DND-41 (cell line): ENCODE data around the gene PELI1.

Source experiments
- ATAC-seq: fragments of 200-7000 bp; cut with Tn5 transposase; 3 replicates; pipeline ENCODE4 v1.9.1; 2021; ENCODE audit warnings: low read depth; ENCODE audit not compliant: insufficient read depth
- DNase-seq: peaks from one replicate; pipeline ENCODE4 v3.0.0-alpha.2; 2020
- H2AFZ ChIP-seq: 2 replicates; pipeline ENCODE4 v1.6.0; 2012; ENCODE audit warnings: low read depth, low read length
- H3K27ac ChIP-seq: 2 replicates; pipeline ENCODE4 v1.5.1; 2012; ENCODE audit warnings: low read length, inconsistent platforms
- H3K27me3 ChIP-seq: fragments of 200-600 bp; sonication (generic); 2 replicates; pipeline ENCODE4 v1.6.0; 2012; ENCODE audit warnings: low read length, mild to moderate bottlenecking, inconsistent platforms; ENCODE audit not compliant: insufficient read depth, poor library complexity
- H3K36me3 ChIP-seq: 2 replicates; pipeline ENCODE4 v1.5.1; 2012; ENCODE audit warnings: low read length, inconsistent platforms; ENCODE audit not compliant: insufficient read depth
- H3K4me1 ChIP-seq: 2 replicates; pipeline ENCODE4 v1.5.1; 2012; ENCODE audit warnings: mild to moderate bottlenecking, low read length; ENCODE audit not compliant: insufficient read depth
- H3K4me2 ChIP-seq: 2 replicates; pipeline ENCODE4 v1.6.0; 2012; ENCODE audit warnings: mild to moderate bottlenecking, moderate library complexity, low read length, inconsistent platforms; ENCODE audit not compliant: insufficient read depth
- H3K4me3 ChIP-seq, 2 experiments: fragments of 200-600 bp in 1 of 2; shearing (Covaris generic) in 1 of 2; 2 replicates each; pipeline ENCODE4 v1.5.1; 2012 to 2016; ENCODE audit warnings: inconsistent platforms in 2 of 2, low read length in 2 of 2, mild to moderate bottlenecking in 2 of 2, low read depth in 1 of 2, moderate library complexity in 1 of 2
- H3K79me2 ChIP-seq: 2 replicates; pipeline ENCODE4 v1.6.0; 2012; ENCODE audit warnings: low read length, inconsistent platforms; ENCODE audit not compliant: insufficient read depth
- H3K9ac ChIP-seq: 2 replicates; pipeline ENCODE4 v1.6.0; 2012; ENCODE audit warnings: low read depth, mild to moderate bottlenecking, inconsistent platforms, low read length, moderate library complexity
- H3K9me3 ChIP-seq: 2 replicates; pipeline ENCODE4 v1.5.1; 2012; ENCODE audit warnings: low read length, moderate library complexity, mild to moderate bottlenecking, inconsistent platforms; ENCODE audit not compliant: insufficient read depth, severe bottlenecking
- H4K20me1 ChIP-seq: 2 replicates; pipeline ENCODE4 v1.6.0; 2012; ENCODE audit warnings: low read length; ENCODE audit not compliant: insufficient read depth
- EZH2 ChIP-seq: IDR thresholded peaks from 3 replicates; pipeline ENCODE4 v1.6.1; 2012; ENCODE audit warnings: borderline replicate concordance, low read depth, mild to moderate bottlenecking, moderate library complexity, low read length, inconsistent platforms; ENCODE audit not compliant: severe bottlenecking
- TF ChIP-seq, protein P1 (sequence below): IDR thresholded peaks from 2 replicates; pipeline ENCODE4 v1.5.1; 2012; ENCODE audit warnings: borderline replicate concordance, low read length, moderate library complexity, mild to moderate bottlenecking; ENCODE audit not compliant: poor library complexity, severe bottlenecking; ENCODE audit errors: extremely low read depth

PELI1 gene

GRCh38 chr2:64168201-64168600, 24.0 kb upstream of the PELI1 start:
- no peaks in the 10 kb centered on the region for H3K4me1 ChIP-seq
- no peaks in the 10 kb centered on the region for H4K20me1 ChIP-seq
- H3K79me2 ChIP-seq, result no peaks in the 10 kb centered on the region
- TF ChIP-seq, protein P1, sequence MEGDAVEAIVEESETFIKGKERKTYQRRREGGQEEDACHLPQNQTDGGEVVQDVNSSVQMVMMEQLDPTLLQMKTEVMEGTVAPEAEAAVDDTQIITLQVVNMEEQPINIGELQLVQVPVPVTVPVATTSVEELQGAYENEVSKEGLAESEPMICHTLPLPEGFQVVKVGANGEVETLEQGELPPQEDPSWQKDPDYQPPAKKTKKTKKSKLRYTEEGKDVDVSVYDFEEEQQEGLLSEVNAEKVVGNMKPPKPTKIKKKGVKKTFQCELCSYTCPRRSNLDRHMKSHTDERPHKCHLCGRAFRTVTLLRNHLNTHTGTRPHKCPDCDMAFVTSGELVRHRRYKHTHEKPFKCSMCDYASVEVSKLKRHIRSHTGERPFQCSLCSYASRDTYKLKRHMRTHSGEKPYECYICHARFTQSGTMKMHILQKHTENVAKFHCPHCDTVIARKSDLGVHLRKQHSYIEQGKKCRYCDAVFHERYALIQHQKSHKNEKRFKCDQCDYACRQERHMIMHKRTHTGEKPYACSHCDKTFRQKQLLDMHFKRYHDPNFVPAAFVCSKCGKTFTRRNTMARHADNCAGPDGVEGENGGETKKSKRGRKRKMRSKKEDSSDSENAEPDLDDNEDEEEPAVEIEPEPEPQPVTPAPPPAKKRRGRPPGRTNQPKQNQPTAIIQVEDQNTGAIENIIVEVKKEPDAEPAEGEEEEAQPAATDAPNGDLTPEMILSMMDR, result no peak
- no peak for TF ChIP-seq EZH2
- DNase-seq (no peak), ATAC-seq (no peak)
- no peaks in the 10 kb centered on the region for H3K36me3 ChIP-seq
- H2AFZ ChIP-seq, result no peak overlapping the region
- no peak overlapping the region for H3K9ac ChIP-seq
- no peak overlapping the region for H3K27ac ChIP-seq
- H3K4me2 ChIP-seq, result no peak overlapping the region
- H3K4me3 ChIP-seq, result no peak overlapping the region
- H3K27me3 ChIP-seq, result peaks cover 12% of the 10 kb centered on the region
- H3K9me3 ChIP-seq, result no peaks in the 10 kb centered on the region

- no peak overlapping the region for H2AFZ ChIP-seq
- DNase-seq (no peak), ATAC-seq (no peak)
- no peaks in the 10 kb centered on the region for H3K79me2 ChIP-seq
- no peaks in the 10 kb centered on the region for H3K36me3 ChIP-seq
- no peaks in the 10 kb centered on the region for H4K20me1 ChIP-seq
- H3K9me3 ChIP-seq, result no peaks in the 10 kb centered on the region
- no peak overlapping the region for H3K27ac ChIP-seq
- no peak for TF ChIP-seq EZH2
- TF ChIP-seq, protein P1, result no peak
- H3K27me3 ChIP-seq, result peaks cover 12% of the 10 kb centered on the region
- H3K4me2 ChIP-seq, result no peak overlapping the region
- H3K9ac ChIP-seq, result no peak overlapping the region
- H3K4me3 ChIP-seq, result no peak overlapping the region
- H3K4me1 ChIP-seq, result no peaks in the 10 kb centered on the region
These were observed 22.6 kb upstream of the PELI1 start for GRCh38 chr2:64166637-64167420.

DNA sequence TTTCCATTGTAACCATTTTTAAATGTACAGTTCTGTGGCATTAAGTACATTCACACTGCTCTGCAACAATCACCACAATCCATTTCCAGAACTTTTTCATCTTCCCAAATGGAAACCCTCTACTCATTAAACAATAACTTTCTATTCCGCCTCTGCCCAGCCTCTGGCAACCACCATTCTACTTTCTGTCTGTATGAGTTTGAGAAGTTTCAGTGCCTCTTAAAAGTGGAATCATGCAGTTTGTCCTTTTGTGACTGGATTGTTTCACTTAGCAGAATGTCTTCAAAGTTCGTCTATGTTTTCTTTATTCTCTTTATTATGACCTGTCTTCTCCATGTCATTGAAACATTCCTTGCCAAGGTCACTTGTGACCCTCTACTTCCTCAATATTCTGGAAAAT, 22.0 kb upstream of the PELI1 start:
- H3K79me2 ChIP-seq, result no peaks in the 10 kb centered on the region
- H3K4me2 ChIP-seq, result no peak overlapping the region
- DNase-seq (no peak), ATAC-seq (no peak)
- no peaks in the 10 kb centered on the region for H3K4me1 ChIP-seq
- no peaks in the 10 kb centered on the region for H3K9me3 ChIP-seq
- H4K20me1 ChIP-seq, result no peaks in the 10 kb centered on the region
- no peak overlapping the region for H3K27ac ChIP-seq
- H3K9ac ChIP-seq, result no peak overlapping the region
- no peak overlapping the region for H2AFZ ChIP-seq
- no peak for TF ChIP-seq EZH2
- TF ChIP-seq, protein P1, result no peak
- H3K36me3 ChIP-seq, result no peaks in the 10 kb centered on the region
- H3K4me3 ChIP-seq, result no peak overlapping the region
- H3K27me3 ChIP-seq, result peaks cover 9% of the 10 kb centered on the region

GRCh38 chr2:64165706-64166105, 21.5 kb upstream of the PELI1 start:
- no peak for DNase-seq
- no peak overlapping the region for H3K9ac ChIP-seq
- no peak overlapping the region for H3K27ac ChIP-seq

More at GRCh38 chr2:64165706-64166105, 21.5 kb upstream of the PELI1 start:
- Histone ChIP-seq H3K79me2 (no peaks in the 10 kb centered on the region), H3K4me3 (no peak overlapping the region), H3K9me3 (no peaks in the 10 kb centered on the region), H3K4me1 (no peaks in the 10 kb centered on the region), H3K36me3 (no peaks in the 10 kb centered on the region), H3K4me2 (no peak overlapping the region), H2AFZ (no peak overlapping the region), H4K20me1 (no peaks in the 10 kb centered on the region), H3K27me3 (peaks cover 9% of the 10 kb centered on the region)
- no peak for ATAC-seq
- TF ChIP-seq EZH2, result no peak
- TF ChIP-seq, protein P1, result no peak
